T-helper 2 cell treated with Interferon-gamma antibody and Interleukin-4, amounts not matched to agents 100 ng/mL and 5 ng/mL, for 36 hours (primary cell): Measurements from ENCODE around the gene PEX10. TPM values are rescaled to one million over a fixed set of nuclear protein-coding genes. Genes with fewer than 3 reads are reported as not detected.
"Not testable (repeated sequence)": the region's sequence is repeated elsewhere in the genome, so short reads cannot be mapped to it uniquely, and the experiment has no call there.

ENCODE experiments used
- intact Hi-C: fragments of 100-400 bp; cut with micrococcal nuclease; formaldehyde crosslinking; loops from one replicate; pipeline ENCODE4 v1.15.1; 2023
- total RNA-seq: library from RNA; stranded (reverse); gene quantifications from 2 replicates; pipeline ENCODE4 v1.2.3, GENCODE V29; 2022

Gene PEX10
- total RNA-seq: 12.6 and 13.0 TPM in 2 replicates

DNA sequence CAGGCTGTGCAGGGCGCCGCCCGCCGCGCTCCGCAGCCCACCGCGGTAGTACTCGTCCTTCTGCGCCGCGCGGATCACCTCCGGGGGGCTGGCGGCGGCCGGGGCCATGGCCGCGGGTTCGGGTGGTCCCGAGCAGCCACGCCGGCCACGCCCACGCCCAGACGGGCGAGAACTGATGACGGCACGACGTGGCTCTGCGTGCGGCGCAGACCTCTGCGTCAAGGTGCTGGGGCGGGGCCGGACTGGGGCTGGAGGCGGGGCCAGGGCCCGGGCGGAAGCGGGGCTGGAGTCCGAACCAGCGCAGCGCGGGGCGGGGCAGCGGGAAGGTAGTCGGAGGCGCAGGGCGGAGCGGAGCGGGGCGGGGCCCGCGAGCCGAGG lies at the start of gene PEX10:
Gene PEX10, minus strand, starts transcription at position 170 of the 378 bp plus-strand sequence. Its CDS starts 62 bp downstream, at position 108.
- intact Hi-C loops: loop anchor here (1.0 to 2.0 kb wide), 6 partner anchors 21 to 280 kb away; partner anchors contain the start of genes MORN1, PANK4, PRXL2B and RER1

DNA sequence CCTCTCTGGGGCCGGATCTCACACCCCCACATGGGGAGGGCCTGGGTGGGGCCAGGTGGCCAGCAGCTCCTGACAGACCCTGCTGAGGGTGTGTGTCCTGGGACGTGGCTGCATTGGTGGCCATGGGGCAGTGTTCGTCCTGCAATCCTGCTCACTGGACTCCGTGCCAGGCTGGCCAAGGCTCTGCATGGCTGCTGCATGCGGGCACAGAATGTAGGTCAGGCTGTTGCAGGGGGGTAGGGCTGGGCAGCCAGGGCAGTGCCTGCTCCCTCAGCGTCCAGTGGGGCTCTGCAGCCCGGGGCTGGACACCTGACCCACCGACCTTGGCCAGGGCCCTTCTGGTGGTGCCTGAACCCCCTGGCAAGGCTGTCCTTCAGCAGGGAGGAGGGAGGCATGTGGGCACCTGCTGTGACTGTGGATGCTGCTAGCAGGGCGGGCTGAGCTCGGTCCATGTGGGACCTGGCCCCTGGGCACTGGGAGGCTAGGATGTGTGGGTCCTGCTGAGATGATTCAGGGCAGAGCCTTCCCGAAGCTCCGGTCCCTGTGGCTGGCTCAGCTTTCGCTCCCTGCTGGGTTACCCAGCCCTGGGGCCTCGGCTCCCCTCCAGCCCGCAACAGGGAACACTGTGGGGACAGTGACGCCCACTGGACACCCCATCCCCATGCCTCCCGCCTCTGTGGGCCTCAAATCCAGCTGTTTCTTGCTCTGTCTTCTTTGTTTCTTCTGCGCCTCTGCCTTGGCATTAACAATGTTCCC lies 48.8 kb upstream of the PEX10 start:
- intact Hi-C loops: no loop called here

DNA sequence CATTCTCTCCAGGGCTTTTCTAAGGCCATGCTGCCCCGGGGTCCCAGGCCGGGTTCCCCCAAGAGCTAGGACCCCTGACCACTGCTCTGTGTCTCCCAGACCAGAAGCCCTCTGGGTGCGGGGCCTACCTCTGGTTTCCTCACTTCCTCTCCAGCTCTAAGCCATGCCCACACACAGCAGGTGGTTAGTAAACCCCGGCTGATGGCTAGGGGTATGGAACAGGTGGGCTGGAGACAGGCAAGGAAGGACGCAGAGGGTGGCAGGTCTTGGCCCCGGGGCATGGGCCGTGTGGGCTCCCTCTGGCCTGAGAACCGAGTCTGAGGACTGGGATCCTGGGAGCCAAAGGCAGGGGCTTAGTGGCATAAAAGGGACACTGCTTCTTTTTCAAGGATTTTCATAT lies 47.8 kb upstream of the PEX10 start:
- intact Hi-C loops: no loop called here

DNA sequence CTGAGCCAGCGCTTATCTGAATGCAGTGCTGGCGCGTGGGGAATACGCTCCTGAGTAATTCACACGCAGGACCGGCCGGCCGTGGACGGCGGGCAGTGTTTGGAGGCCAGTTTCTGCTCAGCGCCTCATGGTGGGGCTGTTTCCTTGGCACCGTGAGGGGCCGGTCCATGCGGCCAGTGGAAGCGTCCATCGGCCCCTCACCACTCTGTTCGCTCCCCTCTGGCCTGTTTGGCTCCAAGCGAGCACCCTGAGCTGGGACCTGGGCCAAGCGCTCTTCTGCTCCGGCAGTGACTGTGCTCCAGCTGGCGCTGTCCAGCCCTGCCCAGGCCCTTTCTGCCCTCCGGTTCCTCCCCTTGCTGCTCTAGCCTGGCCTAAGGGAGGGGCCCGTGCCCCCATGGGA lies 47.4 kb upstream of the PEX10 start:
- intact Hi-C loops: no loop called here

DNA sequence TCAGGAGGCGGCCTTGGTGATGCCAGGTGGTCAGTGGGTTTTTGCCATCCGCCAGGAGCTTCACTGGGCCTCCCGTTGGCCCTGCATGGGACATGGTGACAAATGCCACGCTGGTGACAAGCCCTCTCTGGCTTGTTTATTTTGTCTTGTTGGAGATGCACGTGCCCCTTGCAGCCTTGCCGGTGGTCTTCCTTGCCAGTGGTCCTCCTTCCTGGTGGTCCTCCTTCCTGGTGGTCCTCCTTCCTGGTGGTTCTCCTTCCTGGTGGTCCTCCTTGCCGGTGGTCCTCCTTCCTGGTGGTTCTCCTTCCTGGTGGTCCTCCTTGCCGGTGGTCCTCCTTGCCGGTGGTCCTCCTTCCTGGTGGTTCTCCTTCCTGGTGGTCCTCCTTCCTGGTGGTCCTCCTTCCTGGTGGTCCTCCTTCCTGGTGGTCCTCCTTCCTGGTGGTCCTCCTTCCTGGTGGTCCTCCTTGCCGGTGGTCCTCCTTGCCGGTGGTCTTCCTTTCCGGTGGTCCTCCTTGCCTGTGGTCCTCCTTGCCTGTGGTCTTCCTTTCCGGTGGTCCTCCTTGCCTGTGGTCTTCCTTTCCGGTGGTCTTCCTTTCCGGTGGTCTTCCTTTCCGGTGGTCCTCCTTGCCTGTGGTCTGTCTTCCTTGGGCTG lies 46.9 kb upstream of the PEX10 start:
- intact Hi-C loops: not testable (repeated sequence)

DNA sequence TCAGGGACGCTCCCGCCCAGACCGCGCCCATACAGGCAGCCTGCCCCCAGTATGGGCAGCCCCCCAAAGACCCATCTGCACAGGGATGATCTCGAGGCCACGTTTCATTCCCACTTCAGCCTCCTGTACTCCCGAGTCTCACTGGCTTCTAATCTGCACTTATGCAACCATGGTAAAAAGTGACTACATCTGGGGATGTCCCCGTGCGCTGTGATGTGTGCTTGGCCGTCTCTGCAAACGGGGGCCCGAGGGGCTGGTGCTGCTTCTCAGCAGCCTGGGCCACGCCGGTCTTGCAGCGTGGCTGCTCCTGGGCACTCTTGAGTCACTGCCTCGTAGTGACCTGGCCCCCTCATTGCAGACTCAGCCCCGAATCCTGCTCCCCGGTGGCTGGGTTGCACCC lies 46.3 kb upstream of the PEX10 start:
- intact Hi-C loops: no loop called here

DNA sequence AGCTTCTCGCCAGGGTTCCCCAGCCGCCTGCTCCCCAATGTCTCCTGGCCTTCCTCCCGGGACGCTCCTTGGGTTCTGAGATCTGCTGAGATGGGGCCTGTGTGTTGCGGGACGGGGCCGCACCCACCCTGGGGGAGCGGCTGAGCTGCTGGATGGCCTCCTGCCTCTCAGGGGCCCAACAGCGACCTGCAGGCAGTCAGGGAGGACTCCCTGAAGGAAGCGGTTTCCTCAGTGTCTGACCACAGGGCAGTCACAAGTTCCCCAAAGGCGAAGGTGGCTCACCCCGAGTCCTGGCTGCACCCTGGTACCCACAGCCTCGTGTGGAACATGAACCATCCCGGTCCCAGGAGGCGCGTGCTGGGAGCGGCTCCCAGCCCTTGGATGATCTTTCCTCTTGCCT lies 45.1 kb upstream of the PEX10 start:
- intact Hi-C loops: no loop called here

DNA sequence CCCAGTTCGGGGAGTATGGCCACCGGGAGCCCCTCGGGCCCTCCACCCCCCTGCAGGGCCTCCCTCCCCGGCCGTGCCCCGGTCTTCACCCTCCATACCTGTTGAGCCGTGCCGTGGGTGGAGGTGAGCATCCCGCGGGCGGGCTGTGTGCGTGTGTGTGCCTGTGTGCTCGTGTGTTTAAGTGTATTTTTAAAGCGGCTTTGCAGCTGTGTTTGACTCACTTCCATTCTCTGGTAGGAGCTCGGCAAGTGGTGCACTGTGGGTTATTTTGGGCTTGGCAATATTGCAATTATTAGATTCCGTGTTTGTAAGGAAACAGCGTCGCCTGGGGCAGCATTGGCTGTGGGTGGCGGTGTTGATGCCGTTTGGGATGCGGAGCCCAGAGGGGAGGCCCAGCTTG lies 43.4 kb upstream of the PEX10 start:
- intact Hi-C loops: no loop called here

DNA sequence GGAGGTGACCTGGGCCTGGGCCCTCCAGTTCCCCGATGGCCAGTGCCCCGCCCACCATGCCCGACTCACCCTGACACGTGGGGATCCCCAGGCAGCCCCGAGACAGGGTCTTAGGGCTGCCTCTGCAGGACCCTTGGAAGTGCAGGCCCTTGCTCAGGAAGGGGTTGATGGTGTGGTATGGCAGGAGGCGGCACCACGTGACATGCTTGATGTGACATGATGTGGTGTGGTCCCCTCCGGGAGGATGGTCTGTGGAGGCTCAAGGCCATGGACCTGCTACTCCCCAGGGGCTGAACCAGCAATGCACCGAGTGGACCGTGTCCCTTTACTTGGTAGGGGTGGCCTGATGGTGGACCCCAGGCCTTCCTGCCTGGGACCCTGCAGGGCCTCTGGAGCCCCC lies 41.9 kb upstream of the PEX10 start:
- intact Hi-C loops: no loop called here

DNA sequence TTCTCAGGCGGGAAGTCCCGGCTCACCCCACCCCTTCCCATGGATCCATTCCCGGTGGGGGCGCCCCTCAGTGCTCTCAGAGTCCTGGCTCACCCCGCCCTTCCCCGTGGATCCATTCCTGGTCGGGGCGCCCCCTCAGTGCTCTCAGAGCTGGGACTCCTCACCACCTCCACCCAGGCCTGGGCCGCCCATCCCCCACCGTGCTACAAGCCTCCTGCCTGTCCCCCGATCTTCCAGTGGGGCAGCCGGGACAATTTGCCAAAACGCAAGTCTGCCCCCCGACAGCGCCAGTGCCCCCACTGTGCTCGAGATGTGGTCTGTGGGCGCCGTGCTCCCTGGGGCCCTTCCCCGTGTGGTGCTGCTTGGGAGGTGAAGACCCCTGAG lies 40.6 kb upstream of the PEX10 start:
- intact Hi-C loops: no loop called here

DNA sequence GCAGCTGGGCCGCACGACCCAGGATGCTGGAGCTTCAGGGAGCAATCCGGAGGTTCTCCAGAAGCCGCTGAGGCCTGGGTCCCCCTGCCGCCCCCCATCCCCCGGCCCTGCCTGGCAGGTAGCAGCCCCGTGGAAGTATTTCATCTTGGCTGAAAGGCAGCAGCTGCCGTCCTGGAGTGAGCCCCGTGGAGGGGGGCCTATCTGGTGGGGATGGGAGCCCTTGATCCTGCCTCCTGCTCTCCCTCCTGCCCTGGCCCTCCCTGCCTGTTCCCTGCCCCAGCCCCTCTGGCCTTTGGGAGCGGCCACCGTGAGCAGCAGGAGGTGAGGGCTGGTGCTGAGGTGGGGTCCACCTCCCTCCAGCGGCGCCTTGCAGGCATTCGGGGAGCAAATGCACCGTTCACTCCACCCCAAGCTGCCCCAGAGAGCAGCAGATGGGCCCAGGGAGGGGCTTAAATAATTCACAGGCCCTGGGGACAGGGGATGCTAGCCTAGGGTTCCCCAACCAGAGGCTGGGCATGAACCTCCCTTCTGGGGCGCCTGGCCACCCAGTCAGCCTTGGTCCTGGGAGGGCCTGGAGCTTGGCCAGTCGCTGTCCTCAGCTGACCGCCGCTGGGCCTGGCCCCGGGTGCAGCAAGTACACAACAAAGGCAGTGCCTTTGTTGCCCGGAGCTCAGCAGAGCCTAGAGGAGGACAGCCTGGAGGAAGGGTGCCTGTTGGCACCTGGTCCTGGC lies 40.0 kb upstream of the PEX10 start:
- intact Hi-C loops: no loop called here

DNA sequence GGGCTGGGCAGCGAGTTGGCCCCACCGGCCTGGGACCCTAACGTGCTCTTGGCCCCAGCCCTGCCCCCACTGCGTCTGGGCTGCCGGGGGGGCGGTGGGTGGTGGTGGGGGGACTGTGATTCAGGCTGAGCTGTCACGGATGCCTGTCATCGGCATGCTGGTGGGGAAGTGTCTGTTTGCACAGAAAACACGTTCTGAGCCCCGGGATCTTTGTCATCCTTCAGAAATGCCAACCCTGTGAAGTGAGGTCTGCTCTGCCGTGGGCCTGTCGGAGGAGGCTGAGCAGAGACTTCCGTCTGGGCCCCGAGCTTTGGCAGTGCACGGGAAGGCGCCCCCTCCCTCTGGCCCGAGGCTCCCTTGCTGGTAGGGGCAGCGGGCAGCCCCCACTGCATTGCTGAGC lies 39.4 kb upstream of the PEX10 start:
- intact Hi-C loops: no loop called here

DNA sequence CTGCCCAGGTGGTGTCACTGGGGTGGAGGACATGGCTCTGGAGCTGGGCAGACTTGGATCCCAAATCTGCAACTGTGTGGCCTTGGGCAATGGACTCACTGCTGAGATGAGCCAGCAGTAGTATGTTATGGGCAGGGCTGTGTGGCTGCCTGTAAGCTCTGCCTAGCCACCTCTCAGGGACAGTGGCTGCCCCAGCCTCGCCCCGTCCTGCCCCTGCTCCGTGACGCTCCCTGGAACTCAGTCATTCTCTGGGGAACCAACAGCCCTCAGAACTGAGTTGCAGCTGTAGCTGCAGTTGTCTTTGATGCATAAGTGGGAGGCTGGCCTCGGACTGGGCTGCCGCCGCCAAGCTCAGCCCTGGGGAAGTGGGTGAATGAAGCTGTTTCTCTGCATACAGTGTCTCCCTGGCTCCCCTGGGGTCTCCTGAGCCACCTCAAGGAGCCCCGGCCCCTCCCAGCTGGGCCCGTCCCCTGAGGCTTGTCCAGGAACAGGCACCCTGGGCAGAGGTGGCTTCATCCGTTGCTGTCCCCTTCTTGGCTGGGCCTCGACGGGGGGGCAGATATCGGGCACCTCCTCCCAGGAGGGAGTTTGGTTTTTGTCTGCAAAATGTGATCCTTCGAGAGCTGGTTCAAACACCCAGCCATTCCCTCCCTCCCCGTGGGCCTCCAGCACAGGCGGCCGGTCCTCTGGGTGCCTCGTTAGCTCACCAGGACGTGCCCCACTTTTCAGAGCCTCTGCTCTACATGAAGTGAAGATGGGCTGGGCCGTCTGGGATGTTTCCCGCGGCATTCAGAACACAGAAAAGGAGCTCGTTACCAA lies 37.5 kb upstream of the PEX10 start:
- intact Hi-C loops: no loop called here

DNA sequence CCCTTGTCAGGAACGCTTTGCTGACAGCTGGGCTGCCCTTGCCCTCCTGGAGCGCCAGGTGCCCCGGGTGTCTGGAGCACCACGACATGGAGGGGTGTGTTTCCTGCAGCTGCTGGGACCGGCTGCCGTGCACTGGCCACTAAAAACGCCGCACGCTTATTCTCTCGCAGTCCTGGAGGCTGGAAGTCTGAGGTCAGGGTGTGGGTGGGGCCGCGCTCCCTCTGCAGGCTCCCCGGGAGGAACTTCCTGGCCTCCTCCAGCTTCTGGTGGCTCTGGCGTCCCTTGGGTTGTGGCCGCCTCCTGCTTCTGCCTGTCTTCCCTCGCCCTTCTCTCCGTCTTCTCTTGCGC lies 35.7 kb upstream of the PEX10 start:
- intact Hi-C loops: no loop called here

DNA sequence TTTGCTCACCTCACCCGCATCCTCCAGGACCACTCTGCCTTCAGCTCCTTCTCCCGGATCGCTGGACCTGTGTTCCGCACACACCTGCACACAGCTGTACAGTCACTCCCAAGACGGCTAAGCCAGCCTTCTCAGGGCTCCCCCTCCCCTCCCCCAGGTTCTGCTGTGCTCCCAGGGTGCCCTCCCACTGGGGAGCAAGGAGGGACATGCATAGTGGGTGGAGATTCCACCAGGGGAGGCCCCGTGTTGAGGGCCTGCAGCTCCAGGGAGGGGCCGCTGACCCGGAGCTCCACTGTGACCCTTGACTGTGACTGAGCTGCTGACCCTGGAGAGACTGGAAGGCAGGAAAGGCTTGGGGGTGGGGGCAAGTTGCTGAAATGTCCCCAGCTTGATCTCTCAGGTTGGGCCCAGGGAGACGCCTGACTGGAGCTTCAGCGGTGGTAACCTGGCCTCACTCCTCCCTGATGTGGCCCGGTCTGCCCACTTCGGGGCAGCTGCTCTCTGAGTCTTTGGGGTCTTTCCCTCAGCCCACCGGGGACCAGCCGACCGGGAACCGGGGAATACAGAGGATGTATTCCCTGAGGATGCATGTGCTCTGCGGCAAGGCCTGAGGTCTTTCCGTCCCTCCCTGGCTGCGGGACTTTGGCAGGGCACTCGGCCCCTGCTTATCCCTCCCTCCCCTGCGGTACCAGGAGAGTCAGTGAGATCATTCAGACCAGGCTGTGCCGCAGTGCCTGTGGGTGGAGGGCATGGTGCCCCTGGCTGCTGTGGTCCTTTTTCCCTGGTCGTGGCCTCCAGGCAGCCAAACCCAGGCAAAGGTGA lies 35.1 kb upstream of the PEX10 start:
- intact Hi-C loops: no loop called here

DNA sequence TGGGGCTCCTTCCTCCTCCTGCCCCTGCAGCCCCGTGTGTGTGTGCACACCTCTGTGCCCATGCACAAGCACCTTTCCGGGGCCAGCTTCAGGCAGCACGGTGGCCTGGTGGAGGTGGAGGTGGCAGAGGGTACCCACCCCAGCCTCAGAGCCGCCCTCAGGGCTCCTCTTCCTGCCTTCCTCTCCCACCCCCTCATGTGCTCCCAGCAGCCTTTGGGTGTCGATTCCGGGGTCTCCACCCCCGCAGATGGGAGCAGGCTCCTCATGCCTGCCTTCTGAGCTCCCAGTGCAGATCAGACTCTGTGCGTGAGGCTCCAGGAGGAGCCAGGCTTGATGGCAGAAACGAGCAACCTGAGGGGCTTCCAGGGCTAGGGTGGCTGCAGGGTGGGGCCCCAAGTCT lies 34.5 kb upstream of the PEX10 start:
- intact Hi-C loops: no loop called here

DNA sequence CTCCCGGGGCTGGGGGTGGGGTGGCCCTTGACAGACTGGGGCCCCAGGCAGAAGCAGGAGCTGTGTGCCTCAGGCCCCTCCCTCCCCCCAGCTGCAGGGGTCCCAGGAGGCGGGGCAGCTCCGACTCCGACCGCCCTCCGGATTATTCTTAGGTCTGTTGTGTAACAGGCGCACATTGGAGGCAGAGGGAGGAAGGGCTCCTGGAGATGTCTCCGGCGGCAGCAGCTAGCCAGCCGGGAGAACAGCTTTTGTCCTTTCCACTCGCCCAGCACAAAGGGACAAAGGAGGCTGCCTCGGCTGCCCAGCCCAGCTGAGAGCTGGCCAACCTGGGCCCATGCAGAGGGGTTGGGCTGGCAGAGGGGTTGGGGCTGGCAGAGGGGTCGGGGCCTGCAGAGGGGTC lies 34.0 kb upstream of the PEX10 start:
- intact Hi-C loops: no loop called here

DNA sequence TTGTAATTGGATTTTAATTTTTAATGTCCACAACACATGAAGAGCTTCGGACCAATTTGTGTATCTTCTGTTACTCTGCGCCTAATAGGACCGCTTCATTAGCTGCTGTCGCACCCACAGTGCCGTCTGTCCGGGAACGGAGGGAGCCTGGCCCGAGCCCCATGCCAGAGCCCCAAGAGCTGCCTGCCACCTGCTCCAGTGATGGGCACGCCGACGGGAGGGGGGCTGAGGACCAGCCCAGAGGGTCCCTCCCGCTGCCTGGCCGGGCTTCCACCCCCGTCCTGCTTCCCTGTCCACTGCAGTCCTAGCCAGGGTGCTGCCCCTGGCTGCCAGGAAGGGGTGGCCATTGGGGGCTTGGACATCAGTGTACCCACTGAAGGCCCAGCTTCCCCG lies 33.5 kb upstream of the PEX10 start:
- intact Hi-C loops: no loop called here

DNA sequence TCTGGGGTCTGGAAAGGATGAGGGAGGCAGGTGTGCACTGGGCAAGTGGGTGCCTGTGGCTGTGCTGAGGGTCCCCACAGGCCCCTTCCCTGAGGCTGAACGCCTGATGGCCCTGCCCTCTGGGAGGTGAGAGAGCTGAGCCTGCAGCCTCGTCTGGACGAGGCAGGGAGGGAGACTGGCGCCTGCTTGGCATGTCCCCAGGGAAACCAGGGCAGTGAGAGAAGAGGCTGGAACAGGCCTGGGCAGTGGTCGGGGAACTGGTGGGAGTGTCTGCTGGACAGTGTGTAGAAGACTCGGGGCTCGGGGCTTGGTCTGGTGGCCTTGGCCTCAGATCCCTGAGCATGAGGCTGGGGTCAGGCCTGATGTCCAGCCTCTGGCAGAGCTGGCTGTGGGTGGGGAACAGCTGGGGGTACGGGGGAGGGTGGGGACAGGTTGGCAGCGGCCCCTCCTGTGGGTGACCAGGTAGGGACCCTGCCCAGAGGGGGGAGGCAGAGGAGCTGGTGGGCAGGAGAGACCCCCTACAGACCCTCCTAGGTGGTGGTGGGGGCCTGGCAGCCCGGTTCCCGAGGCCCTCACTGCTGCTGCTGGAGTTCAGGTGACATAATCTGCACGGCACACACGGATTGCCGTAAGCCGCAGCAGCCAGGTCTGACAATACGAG lies 32.9 kb upstream of the PEX10 start:
- intact Hi-C loops: no loop called here

DNA sequence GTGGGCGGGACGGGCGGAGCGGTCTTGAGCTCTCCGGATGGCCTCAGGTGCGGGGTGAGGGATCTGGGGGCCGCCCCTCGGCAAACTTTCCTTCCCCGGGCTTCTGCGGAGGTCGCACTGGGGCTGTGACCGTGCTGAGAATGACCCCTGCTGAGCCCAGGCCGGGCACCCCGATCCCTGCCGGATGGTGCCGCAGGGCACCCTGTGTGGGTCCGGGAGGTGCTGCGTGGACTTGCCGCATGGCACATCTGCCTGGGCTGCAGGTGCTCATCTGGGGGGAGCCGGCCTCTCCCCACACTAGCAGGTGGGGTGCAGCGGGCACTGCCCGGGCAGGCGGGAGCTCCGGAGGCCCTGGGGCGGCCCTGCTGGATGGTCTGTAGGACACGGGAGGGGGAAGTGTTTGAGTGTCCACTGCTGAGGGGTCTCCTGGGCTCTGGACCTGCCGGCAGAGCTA lies 31.8 kb upstream of the PEX10 start:
- intact Hi-C loops: no loop called here
